T-helper 1 cell treated with Interleukin-12 subunit alpha and Interleukin-12 subunit beta and Interleukin-4 antibody, amounts not matched to agents 30 μg/mL and 1 μg/mL, for 36 hours (primary cell): Measurements from ENCODE around the gene IRF8.

Source experiments
- H3K27ac Mint-ChIP-seq: one replicate; pipeline ENCODE4 v1.8.0; 2021; ENCODE audit warnings: mild to moderate bottlenecking, mixed read lengths
- H3K27me3 Mint-ChIP-seq: one replicate; pipeline ENCODE4 v1.8.0; 2021; ENCODE audit warnings: low read depth, mixed read lengths
- H3K36me3 Mint-ChIP-seq: one replicate; pipeline ENCODE4 v1.8.0; 2021; ENCODE audit warnings: low read depth, mixed read lengths
- H3K4me1 Mint-ChIP-seq: one replicate; pipeline ENCODE4 v1.8.0; 2021; ENCODE audit warnings: low read depth, mixed read lengths
- H3K4me3 Mint-ChIP-seq: one replicate; pipeline ENCODE4 v1.8.0; 2021; ENCODE audit warnings: mild to moderate bottlenecking, moderate library complexity, mixed read lengths
- H3K9me3 Mint-ChIP-seq: one replicate; pipeline ENCODE4 v1.8.0; 2021; ENCODE audit warnings: mixed read lengths

The IRF8 gene

DNA sequence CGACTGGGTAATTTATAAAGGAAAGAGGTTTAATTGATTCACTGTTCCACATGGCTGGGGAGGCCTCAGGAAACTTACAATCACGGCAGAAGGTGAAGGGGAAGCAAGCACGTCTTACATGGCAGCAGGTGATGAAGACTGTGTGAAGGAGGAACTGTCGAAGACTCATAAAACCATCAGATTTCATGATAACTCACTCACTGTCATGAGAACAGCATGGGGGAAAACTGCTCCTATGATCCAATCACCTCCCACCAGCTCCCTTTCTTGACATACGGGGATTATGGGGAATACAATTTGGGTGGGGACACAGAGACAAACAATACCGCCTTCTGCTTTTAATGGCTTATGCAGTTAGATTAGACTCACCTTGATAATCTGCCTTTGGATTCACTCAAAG lies 19.4 kb upstream of the IRF8 start:
- H3K9me3 Mint-ChIP-seq = no peaks in the 10 kb centered on the region
- H3K27ac Mint-ChIP-seq = no peak overlapping the region
- H3K4me1 Mint-ChIP-seq = peaks cover 6% of the 10 kb centered on the region
- no peaks in the 10 kb centered on the region for H3K36me3 Mint-ChIP-seq
- no peak overlapping the region for H3K4me3 Mint-ChIP-seq
- H3K27me3 Mint-ChIP-seq = peaks cover 65% of the 10 kb centered on the region

- peaks cover 65% of the 10 kb centered on the region for H3K27me3 Mint-ChIP-seq
- no peak overlapping the region for H3K27ac Mint-ChIP-seq
- H3K36me3 Mint-ChIP-seq = no peaks in the 10 kb centered on the region
- H3K9me3 Mint-ChIP-seq = no peaks in the 10 kb centered on the region
- no peak overlapping the region for H3K4me3 Mint-ChIP-seq
- H3K4me1 Mint-ChIP-seq = peaks cover 6% of the 10 kb centered on the region
These were observed 18.8 kb upstream of the IRF8 start for GRCh38 chr16:85879975-85880831.

GRCh38 chr16:85880861-85881260 lies 18.1 kb upstream of the IRF8 start:
- no peaks in the 10 kb centered on the region for H3K9me3 Mint-ChIP-seq
- no peak overlapping the region for H3K4me3 Mint-ChIP-seq
- peaks cover 6% of the 10 kb centered on the region for H3K4me1 Mint-ChIP-seq

GRCh38 chr16:85881436-85881835 lies 17.5 kb upstream of the IRF8 start:
- Mint-ChIP-seq H3K9me3 (no peaks in the 10 kb centered on the region), H3K27ac (no peak overlapping the region), H3K4me1 (peaks cover 6% of the 10 kb centered on the region), H3K4me3 (no peak overlapping the region), H3K27me3 (peaks cover 59% of the 10 kb centered on the region), H3K36me3 (no peaks in the 10 kb centered on the region)

More at GRCh38 chr16:85880861-85881260, 18.1 kb upstream of the IRF8 start:
- Mint-ChIP-seq H3K36me3 (no peaks in the 10 kb centered on the region), H3K27ac (no peak overlapping the region), H3K27me3 (peaks cover 64% of the 10 kb centered on the region)

DNA sequence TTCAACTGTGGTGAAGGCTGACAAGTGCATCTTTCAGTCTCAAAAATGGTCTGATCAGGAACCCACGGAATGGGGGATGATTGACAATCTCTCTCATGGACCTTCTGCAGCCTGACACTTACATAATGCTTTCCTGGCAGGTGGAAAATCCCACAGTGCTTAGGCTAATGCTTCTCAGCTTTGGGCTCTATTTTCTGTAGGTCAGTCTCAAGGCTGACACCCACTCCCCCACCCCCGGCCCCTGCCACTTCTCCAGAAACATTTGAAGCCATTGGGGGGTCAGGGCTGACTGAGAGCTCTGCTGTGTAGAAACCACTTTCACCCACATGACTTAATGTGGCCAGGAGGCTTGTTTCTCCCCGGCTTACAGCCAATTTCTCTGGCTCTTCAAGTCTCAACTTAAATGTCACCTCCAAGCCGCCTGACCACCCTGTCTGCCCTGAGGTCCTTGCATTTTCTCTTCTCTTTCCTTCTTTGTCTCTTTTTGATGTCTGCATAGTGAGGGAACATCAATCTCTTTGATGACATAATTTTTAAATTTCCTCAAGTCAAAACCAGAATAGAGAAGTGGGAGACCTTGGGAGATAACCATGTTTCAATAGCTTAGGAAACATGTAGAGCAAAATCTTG lies 16.7 kb upstream of the IRF8 start:
- Mint-ChIP-seq H3K4me3 (no peak overlapping the region), H3K27ac (no peak overlapping the region), H3K9me3 (no peaks in the 10 kb centered on the region), H3K4me1 (peaks cover 6% of the 10 kb centered on the region), H3K36me3 (no peaks in the 10 kb centered on the region), H3K27me3 (peaks cover 53% of the 10 kb centered on the region)

- H3K4me3 Mint-ChIP-seq = no peak overlapping the region
- peaks cover 12% of the 10 kb centered on the region for H3K4me1 Mint-ChIP-seq
- peaks cover 58% of the 10 kb centered on the region for H3K27me3 Mint-ChIP-seq
- H3K36me3 Mint-ChIP-seq = no peaks in the 10 kb centered on the region
- no peak overlapping the region for H3K27ac Mint-ChIP-seq
- no peaks in the 10 kb centered on the region for H3K9me3 Mint-ChIP-seq
These were observed 15.1 kb upstream of the IRF8 start for GRCh38 chr16:85883813-85884212.

DNA sequence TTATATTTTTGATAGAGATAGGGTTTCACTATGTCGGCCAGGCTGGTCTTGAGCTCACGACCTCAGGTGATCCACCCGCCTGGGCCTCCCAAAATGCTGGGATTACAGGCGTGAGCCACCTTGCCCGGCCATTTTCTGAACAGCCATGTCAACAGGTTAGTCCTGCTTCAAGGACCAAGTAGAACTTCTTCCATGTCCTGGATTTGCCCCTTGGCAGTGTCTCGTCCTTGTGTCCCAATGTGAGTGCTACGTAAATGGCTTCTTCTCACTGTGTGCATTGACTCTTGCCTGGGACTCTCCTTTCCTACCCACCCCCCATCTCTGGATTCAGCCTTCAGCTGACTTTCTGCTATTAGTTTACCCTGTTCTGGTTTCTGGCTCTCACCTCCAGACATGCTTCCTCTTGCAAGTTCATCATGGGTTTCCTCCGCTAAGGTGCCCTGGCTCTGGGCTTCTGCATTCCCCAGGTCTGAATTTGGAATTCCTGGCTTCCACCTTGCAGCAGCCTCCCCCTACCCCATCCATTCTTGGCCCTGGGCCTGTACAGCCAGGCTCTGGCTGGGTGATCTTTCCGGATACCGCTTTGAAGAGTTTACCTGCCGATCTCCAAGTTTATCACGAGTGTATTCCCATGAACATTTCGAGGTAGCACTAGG lies 14.0 kb upstream of the IRF8 start:
- H3K4me3 Mint-ChIP-seq = no peak overlapping the region
- H3K4me1 Mint-ChIP-seq = peaks cover 23% of the 10 kb centered on the region
- H3K36me3 Mint-ChIP-seq = no peaks in the 10 kb centered on the region
- H3K9me3 Mint-ChIP-seq = no peaks in the 10 kb centered on the region
- H3K27ac Mint-ChIP-seq = no peak overlapping the region
- H3K27me3 Mint-ChIP-seq = peaks cover 53% of the 10 kb centered on the region

DNA sequence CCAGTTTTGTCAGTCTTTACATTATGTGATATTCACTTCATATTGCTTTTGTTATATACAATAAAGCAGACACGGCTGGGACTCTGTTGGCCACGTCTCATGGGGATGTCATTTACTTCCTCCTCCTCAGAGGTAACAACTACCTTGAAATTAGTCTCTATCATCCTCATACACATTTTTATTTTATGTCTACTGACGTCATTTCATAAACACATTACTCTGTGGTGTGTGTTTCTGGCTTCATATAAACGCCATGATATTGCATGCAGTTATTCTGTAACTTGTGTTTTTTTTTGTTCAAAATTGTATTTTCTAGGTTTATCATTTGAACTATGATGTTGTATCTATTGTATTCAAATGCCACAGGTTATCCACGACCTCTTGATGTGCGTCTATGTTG lies 13.4 kb upstream of the IRF8 start:
- no peak overlapping the region for H3K4me3 Mint-ChIP-seq
- H3K27ac Mint-ChIP-seq = no peak overlapping the region
- peaks cover 18% of the 10 kb centered on the region for H3K4me1 Mint-ChIP-seq
- peaks cover 48% of the 10 kb centered on the region for H3K27me3 Mint-ChIP-seq
- H3K9me3 Mint-ChIP-seq = no peaks in the 10 kb centered on the region
- no peaks in the 10 kb centered on the region for H3K36me3 Mint-ChIP-seq

DNA sequence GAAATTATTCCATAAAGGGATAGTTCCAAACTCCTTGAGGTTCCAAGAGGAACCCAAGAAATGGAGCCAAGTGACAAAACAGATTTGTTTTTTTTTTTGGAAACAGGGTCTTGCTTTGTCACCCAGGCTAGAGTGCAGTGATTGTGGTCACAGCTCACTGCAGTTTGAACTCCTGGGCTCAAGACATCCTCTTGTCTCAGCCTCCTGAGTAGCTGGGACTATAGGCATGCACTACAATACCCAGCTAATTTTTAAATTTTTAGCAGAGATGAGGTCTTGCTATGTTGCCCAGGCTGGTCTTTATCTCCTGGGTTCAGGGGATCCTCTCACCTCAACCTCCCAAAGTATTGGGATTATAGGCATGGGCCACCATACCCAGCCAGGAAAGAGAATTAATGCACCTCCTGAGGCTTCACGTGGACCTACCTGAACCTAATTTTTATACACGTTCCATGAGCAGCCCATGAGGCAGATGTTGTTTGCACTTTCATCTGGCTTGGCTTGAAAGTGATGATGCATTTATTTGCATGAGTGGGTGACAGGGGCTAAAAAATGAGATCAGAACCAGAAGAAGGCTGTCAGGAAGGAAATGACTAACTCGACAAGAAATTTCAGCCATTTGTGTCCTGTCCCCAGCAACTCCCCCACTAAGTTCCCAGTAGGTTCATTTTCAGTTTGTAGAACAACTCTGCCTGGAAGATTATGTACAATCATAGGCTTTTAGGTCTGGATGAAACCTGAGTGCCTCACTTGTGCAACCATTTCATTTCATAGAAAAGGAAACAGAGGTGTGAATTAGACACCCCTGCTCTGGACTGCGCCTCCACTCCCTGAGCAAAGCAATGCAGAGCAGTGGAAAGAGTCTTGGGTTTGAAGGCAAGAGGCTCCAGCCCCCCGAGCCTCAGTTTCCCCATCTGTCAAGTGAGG lies 10.3 kb upstream of the IRF8 start:
- Mint-ChIP-seq H3K27me3 (peaks cover 25% of the 10 kb centered on the region), H3K4me1 (peaks cover 18% of the 10 kb centered on the region), H3K27ac (peak overlapping the region; percentile 37)

GRCh38 chr16:85891033-85891775 lies 7.8 kb upstream of the IRF8 start:
- peaks cover 18% of the 10 kb centered on the region for H3K4me1 Mint-ChIP-seq
- no peak overlapping the region for H3K4me3 Mint-ChIP-seq
- no peaks in the 10 kb centered on the region for H3K9me3 Mint-ChIP-seq
- H3K27me3 Mint-ChIP-seq = peaks cover 15% of the 10 kb centered on the region
- no peak overlapping the region for H3K27ac Mint-ChIP-seq
- H3K36me3 Mint-ChIP-seq = no peaks in the 10 kb centered on the region

More for the DNA sequence above, 10.3 kb upstream of the IRF8 start:
- H3K4me3 Mint-ChIP-seq = no peak overlapping the region
- no peaks in the 10 kb centered on the region for H3K9me3 Mint-ChIP-seq
- no peaks in the 10 kb centered on the region for H3K36me3 Mint-ChIP-seq

DNA sequence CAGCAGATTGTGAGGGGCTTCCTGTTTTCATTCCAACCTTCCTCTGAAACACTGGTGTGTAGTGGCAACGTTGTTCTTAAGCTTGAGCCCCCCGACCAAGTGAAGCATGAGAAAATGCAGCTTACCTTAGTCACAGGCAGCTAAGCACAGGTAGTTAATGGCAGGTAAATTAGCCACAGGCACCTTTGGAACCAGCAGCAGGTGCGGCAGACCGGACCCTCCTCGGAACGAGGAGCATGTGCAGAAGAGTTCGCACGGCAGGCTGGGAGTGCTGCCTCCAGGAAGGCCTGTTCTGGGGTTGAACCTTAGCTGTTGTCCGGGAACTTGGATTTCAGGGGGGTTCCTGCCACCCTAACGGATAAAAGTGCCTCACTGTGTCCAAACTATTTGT lies 7.2 kb upstream of the IRF8 start:
- peaks cover 18% of the 10 kb centered on the region for H3K4me1 Mint-ChIP-seq
- H3K9me3 Mint-ChIP-seq = no peaks in the 10 kb centered on the region
- H3K36me3 Mint-ChIP-seq = no peaks in the 10 kb centered on the region
- H3K4me3 Mint-ChIP-seq = no peak overlapping the region
- H3K27me3 Mint-ChIP-seq = peaks cover 16% of the 10 kb centered on the region
- H3K27ac Mint-ChIP-seq = no peak overlapping the region

DNA sequence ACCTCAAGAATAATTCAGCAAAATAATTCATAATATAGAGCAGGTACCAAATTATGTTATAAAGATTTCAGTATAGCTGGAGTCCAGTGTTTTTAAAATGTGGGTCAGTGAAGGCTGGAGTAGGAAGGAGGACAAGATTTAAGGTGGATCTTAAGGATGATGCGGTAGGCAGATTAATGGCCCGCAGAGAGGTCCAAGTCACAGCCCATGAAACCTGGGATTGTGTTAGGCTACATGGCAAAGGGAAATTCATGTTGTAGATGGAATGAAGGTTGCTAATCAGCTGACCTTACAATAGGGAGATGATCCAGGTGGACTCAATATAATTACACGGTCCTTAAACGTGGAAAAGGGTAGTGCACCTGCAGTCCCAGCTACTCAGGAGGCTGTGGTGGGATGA lies 6.2 kb upstream of the IRF8 start:
- H3K4me1 Mint-ChIP-seq = peaks cover 19% of the 10 kb centered on the region
- no peak overlapping the region for H3K4me3 Mint-ChIP-seq
- no peaks in the 10 kb centered on the region for H3K9me3 Mint-ChIP-seq
- H3K36me3 Mint-ChIP-seq = no peaks in the 10 kb centered on the region
- H3K27me3 Mint-ChIP-seq = peaks cover 20% of the 10 kb centered on the region
- H3K27ac Mint-ChIP-seq = no peak overlapping the region

DNA sequence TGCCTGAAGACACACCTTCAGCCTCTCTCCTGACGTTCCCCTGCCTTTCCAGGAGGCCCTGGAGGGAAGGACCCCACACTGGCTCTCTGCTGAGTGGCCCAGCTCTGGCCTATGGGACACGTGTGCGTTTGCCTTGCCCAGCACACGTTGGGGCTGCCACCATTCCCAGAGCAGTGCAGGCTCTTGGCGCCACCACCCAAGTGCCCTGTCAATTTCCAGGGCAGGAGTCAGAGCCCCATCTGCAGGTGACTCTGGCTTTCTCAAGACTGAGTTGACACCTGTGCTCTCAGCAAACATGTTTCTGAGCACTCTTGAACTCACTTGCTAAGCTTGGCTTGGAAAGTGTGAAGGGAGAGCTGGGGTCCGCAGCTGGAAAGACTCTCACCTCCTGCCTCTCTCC lies 4.7 kb upstream of the IRF8 start:
- Mint-ChIP-seq H3K9me3 (no peaks in the 10 kb centered on the region), H3K27ac (no peak overlapping the region), H3K4me1 (peaks cover 15% of the 10 kb centered on the region), H3K27me3 (peaks cover 25% of the 10 kb centered on the region), H3K36me3 (no peaks in the 10 kb centered on the region), H3K4me3 (no peak overlapping the region)
